H1 (cell line): ENCODE results near the gene GRXCR2. TPM values are rescaled to one million over a fixed set of nuclear protein-coding genes. Genes with fewer than 3 reads are reported as not detected.

ENCODE experiments used
- ASH2L ChIP-seq: fragments of 200-600, 300-600 bp; sonication (generic); IDR thresholded peaks from one replicate; pipeline ENCODE4 v1.7.1; 2017; ENCODE audit warnings: low read length
- CBX8 ChIP-seq: fragments of 300-800, 300-1000 bp; sonication (generic); IDR thresholded peaks from 2 replicates; pipeline ENCODE4 v1.7.1; 2016; ENCODE audit warnings: low read depth, low read length, borderline replicate concordance
- E2F6 ChIP-seq: IDR thresholded peaks from 2 replicates; pipeline ENCODE4 v1.6.1; 2012; ENCODE audit warnings: inconsistent platforms
- EZH2 ChIP-seq: fragments of 200-600 bp; sonication (generic); IDR thresholded peaks from 2 replicates; pipeline ENCODE4 v1.7.1; 2012; ENCODE audit warnings: low read depth, mild to moderate bottlenecking, moderate library complexity, low read length, inconsistent platforms; ENCODE audit not compliant: severe bottlenecking
- GABPA ChIP-seq: IDR thresholded peaks from 2 replicates; pipeline ENCODE4 v1.6.1; 2011; ENCODE audit warnings: mild to moderate bottlenecking, low read length, moderate library complexity, borderline replicate concordance; ENCODE audit not compliant: insufficient read depth
- HDAC6 ChIP-seq: IDR thresholded peaks from one replicate; pipeline ENCODE4 v1.7.1; 2012; ENCODE audit warnings: low read depth, mild to moderate bottlenecking, inconsistent platforms, low read length, moderate library complexity
- KDM4A ChIP-seq: IDR thresholded peaks from one replicate; pipeline ENCODE4 v1.7.1; 2012; ENCODE audit warnings: low read depth, mild to moderate bottlenecking, moderate library complexity, low read length, inconsistent platforms; ENCODE audit not compliant: severe bottlenecking
- RAD21 ChIP-seq, 2 experiments: IDR thresholded peaks in 1 of 2; conservative IDR thresholded peaks in 1 of 2; 2 replicates each; pipeline ENCODE4 v1.6.1; 2011; ENCODE audit warnings: low read depth in 2 of 2, low read length in 2 of 2, improper control_type of control experiment in 1 of 2, inconsistent platforms in 1 of 2, mild to moderate bottlenecking in 1 of 2, moderate library complexity in 1 of 2
- SIX5 ChIP-seq: IDR thresholded peaks from 2 replicates; pipeline ENCODE4 v1.6.1; 2011; ENCODE audit warnings: mild to moderate bottlenecking, low read depth, low read length
- SUZ12 ChIP-seq: fragments of 200-600 bp; sonication (generic); IDR thresholded peaks from 2 replicates; pipeline ENCODE4 v1.6.1; 2012; ENCODE audit warnings: mild to moderate bottlenecking, inconsistent platforms, low read length, moderate library complexity, mixed read lengths
- polyA plus RNA-seq, 7 experiments: library from polyadenylated mRNA; depleted of rRNA in 3 of 7; stranded (reverse) in 5 of 7; unstranded in 2 of 7; fragments of >200 nt in 5 of 7; fragments of 200-250 nt in 2 of 7; gene quantifications; 1 replicate in 5 of 7; 2 replicates in 1 of 7; 4 replicates in 1 of 7; pipeline versions ENCODE4 v1.2.1 to v1.2.3, GENCODE V29; 2011 to 2013; ENCODE audit warnings: missing spikeins in 2 of 7, mixed read lengths in 2 of 7
- total RNA-seq: library from RNA; stranded (reverse); fragmentation: NEBNext Ultra II Directional; extraction: Animal tissue kit (Norgen Biotek cat#: 25700); gene quantifications from 2 replicates; pipeline ENCODE4 v1.2.1, GENCODE V29; 2021

The GRXCR2 gene
- total and polyA plus RNA-seq, 2 of the 8 experiments (the other 6 are each of a cell fraction or from before 2014, with no cell fraction given) = not detected

GRCh38 chr5:145903113-145903512 is 30.3 kb upstream of the GRXCR2 start (continued):
- TF ChIP-seq SIX5 (no peak), CBX8 (no peak), EZH2 (no peak), KDM4A (no peak), ASH2L (no peak), SUZ12 (no peak), RAD21 (IDR thresholded peaks at IDR 0.05 in 1 of 2, conservative IDR thresholded peaks at IDR 0.05 in 1 of 2; ENCODE audit: low read depth in 2 of 2, low read length in 2 of 2) (0 out of 4 replicates have a peak, but pooled peaks have one; percentile 13 to 15), GABPA (no peak), E2F6 (no peak), HDAC6 (no peak)
